H1 (cell line): Measurements from ENCODE around the gene WWP2. TPM values are rescaled to one million over a fixed set of nuclear protein-coding genes. Genes with fewer than 3 reads are reported as not detected.

ENCODE experiments used
- CTCF ChIA-PET: fragments of 300-600 bp; sonication (Branson Sonifier 250); formaldehyde crosslinking; loops from one replicate; lab custom pipeline; 2021; ENCODE audit not compliant: partially characterized antibody; lab: Charles Lee
- POLR2A ChIA-PET: fragments of 300-600 bp; sonication (Branson Sonifier 250); formaldehyde crosslinking; loops from one replicate; lab custom pipeline; 2021; ENCODE audit warnings: inconsistent platforms; ENCODE audit not compliant: partially characterized antibody; lab: Charles Lee
- DNase-seq, 2 experiments: peaks; one replicate each; pipeline versions ENCODE4 v3.0.0 to v3.0.0-alpha.2; 2010 to 2022; ENCODE audit warnings: low spot score in 2 of 2, low read depth in 1 of 2, mixed read lengths in 1 of 2
- FAIRE-seq: peaks from 2 replicates; lab custom pipeline; 2011; peaks lifted over from hg19 to GRCh38; lab: Jason Lieb, UNC
- H2AFZ ChIP-seq: 2 replicates; pipeline ENCODE4 v1.8.1; 2012; ENCODE audit warnings: low read length, inconsistent platforms
- H2AK5ac ChIP-seq: 2 replicates; pipeline ENCODE4 v1.6.1; 2013; ENCODE audit warnings: low read depth, low read length
- H2BK120ac ChIP-seq: replicated peaks from 2 replicates; pipeline ENCODE3; 2013; ENCODE audit warnings: low read depth, low read length, inconsistent platforms
- H2BK12ac ChIP-seq: 2 replicates; pipeline ENCODE4 v1.6.1; 2013; ENCODE audit warnings: low read depth, low read length
- H2BK15ac ChIP-seq: 2 replicates; pipeline ENCODE4 v1.6.1; 2013; ENCODE audit warnings: low read length
- H2BK20ac ChIP-seq: 2 replicates; pipeline ENCODE4 v1.6.1; 2013; ENCODE audit warnings: low read length
- H2BK5ac ChIP-seq: 2 replicates; pipeline ENCODE4 v1.6.1; 2013; ENCODE audit warnings: low read depth, low read length
- H3K14ac ChIP-seq: 2 replicates; pipeline ENCODE4 v1.6.1; 2013; ENCODE audit warnings: inconsistent platforms; ENCODE audit not compliant: insufficient read length
- H3K18ac ChIP-seq: 2 replicates; pipeline ENCODE4 v1.6.1; 2013; ENCODE audit warnings: low read length; ENCODE audit errors: extremely low read depth
- H3K23ac ChIP-seq: 2 replicates; pipeline ENCODE4 v1.6.1; 2013; ENCODE audit warnings: inconsistent platforms; ENCODE audit not compliant: insufficient read length
- H3K23me2 ChIP-seq: 2 replicates; pipeline ENCODE4 v1.6.1; 2013; ENCODE audit warnings: low read depth, low read length
- H3K27ac ChIP-seq: 2 replicates; pipeline ENCODE4 v1.6.1; 2011; ENCODE audit warnings: low read depth, low read length, inconsistent platforms
- H3K27me3 ChIP-seq, 4 experiments: replicated peaks in 1 of 4; 1 replicate in 1 of 4; 2 replicates in 3 of 4; pipeline versions ENCODE4 v1.6.1 to v1.8.1; 2011 to 2013; ENCODE audit warnings: low read length in 3 of 4, mild to moderate bottlenecking in 3 of 4, inconsistent platforms in 2 of 4, mixed read lengths in 2 of 4, moderate library complexity in 1 of 4; ENCODE audit not compliant: control insufficient read depth in 3 of 4, insufficient read depth in 3 of 4; ENCODE audit errors: extremely low read depth in 1 of 4
- H3K36me3 ChIP-seq, 4 experiments: 2 replicates each; pipeline versions ENCODE4 v1.6.1 to v1.8.1; 2011 to 2013; ENCODE audit warnings: mild to moderate bottlenecking in 4 of 4, low read length in 3 of 4, moderate library complexity in 2 of 4, control low read depth in 1 of 4, inconsistent platforms in 1 of 4; ENCODE audit not compliant: insufficient read depth in 4 of 4, control insufficient read depth in 2 of 4
- H3K4ac ChIP-seq: replicated peaks from 2 replicates; pipeline ENCODE3; 2013; ENCODE audit warnings: low read length, low read depth, mixed read lengths, inconsistent platforms; ENCODE audit not compliant: insufficient read length
- H3K4me1 ChIP-seq, 4 experiments: replicated peaks in 1 of 4; 1 replicate in 1 of 4; 2 replicates in 3 of 4; pipeline versions ENCODE4 v1.6.1 to v1.8.1; 2011 to 2013; ENCODE audit warnings: low read length in 3 of 4, inconsistent platforms in 2 of 4, mixed read lengths in 1 of 4; ENCODE audit not compliant: insufficient read depth in 4 of 4, control insufficient read depth in 3 of 4
- H3K4me2 ChIP-seq, 2 experiments: 2 replicates each; pipeline versions ENCODE4 v1.6.1 to v1.8.1; 2011 to 2013; ENCODE audit warnings: low read depth in 2 of 2, low read length in 2 of 2, control low read depth in 1 of 2, inconsistent platforms in 1 of 2, mild to moderate bottlenecking in 1 of 2; ENCODE audit not compliant: insufficient read depth in 1 of 2
- H3K4me3 ChIP-seq, 4 experiments: fragments of 200-600, 300-600 bp in 1 of 4; sonication (generic), shearing (Covaris generic), sonication (Bioruptor Twin) in 1 of 4; 2 replicates each; pipeline versions ENCODE4 v1.5.1 to v1.8.1; 2011 to 2016; ENCODE audit warnings: low read length in 4 of 4, low read depth in 3 of 4, control low read depth in 2 of 4, inconsistent platforms in 2 of 4, mild to moderate bottlenecking in 2 of 4, mixed read lengths in 1 of 4, moderate library complexity in 1 of 4; ENCODE audit not compliant: insufficient read depth in 2 of 4; ENCODE audit errors: extremely low read depth in 1 of 4
- H3K56ac ChIP-seq: replicated peaks from 2 replicates; pipeline ENCODE3; 2013; ENCODE audit warnings: low read depth, mild to moderate bottlenecking, mixed read lengths, low read length, inconsistent platforms; ENCODE audit not compliant: insufficient read length
- H3K79me1 ChIP-seq: 2 replicates; pipeline ENCODE4 v1.6.1; 2013; ENCODE audit warnings: low read depth, low read length, control low read depth
- H3K79me2 ChIP-seq, 2 experiments: 2 replicates each; pipeline versions ENCODE4 v1.6.1 to v1.8.1; 2012 to 2013; ENCODE audit warnings: low read length in 2 of 2, mild to moderate bottlenecking in 2 of 2, inconsistent platforms in 1 of 2; ENCODE audit not compliant: insufficient read depth in 2 of 2, control insufficient read depth in 1 of 2
- H3K9ac ChIP-seq, 4 experiments: replicated peaks in 1 of 4; 1 replicate in 1 of 4; 2 replicates in 3 of 4; pipeline versions ENCODE4 v1.6.1 to v1.8.1; 2011 to 2013; ENCODE audit warnings: low read depth in 3 of 4, low read length in 3 of 4, control low read depth in 2 of 4, mild to moderate bottlenecking in 2 of 4, moderate library complexity in 2 of 4, inconsistent platforms in 1 of 4; ENCODE audit errors: extremely low read depth in 1 of 4
- H3K9me3 ChIP-seq, 2 experiments: 2 replicates each; pipeline versions ENCODE4 v1.6.1 to v1.8.1; 2012 to 2013; ENCODE audit warnings: mild to moderate bottlenecking in 2 of 2, moderate library complexity in 2 of 2, control low read depth in 1 of 2, inconsistent platforms in 1 of 2, low read depth in 1 of 2, low read length in 1 of 2, mixed read lengths in 1 of 2; ENCODE audit not compliant: insufficient read depth in 2 of 2
- H4K20me1 ChIP-seq, 2 experiments: replicated peaks in 1 of 2; 2 replicates each; pipeline versions ENCODE3 to v1.8.1; 2011 to 2013; ENCODE audit warnings: inconsistent platforms in 2 of 2, low read length in 2 of 2, mild to moderate bottlenecking in 1 of 2; ENCODE audit not compliant: insufficient read depth in 2 of 2, control insufficient read depth in 1 of 2
- H4K5ac ChIP-seq: 2 replicates; pipeline ENCODE4 v1.6.1; 2013; ENCODE audit warnings: low read length, low read depth, mixed read lengths, inconsistent platforms; ENCODE audit not compliant: insufficient read length
- H4K8ac ChIP-seq: 2 replicates; pipeline ENCODE4 v1.8.0; 2013; ENCODE audit warnings: mild to moderate bottlenecking, moderate library complexity, low read length, inconsistent platforms; ENCODE audit not compliant: insufficient read depth; ENCODE audit errors: extremely low read depth
- H4K91ac ChIP-seq: replicated peaks from 2 replicates; pipeline ENCODE3; 2013; ENCODE audit warnings: low read length, mixed read lengths, inconsistent platforms; ENCODE audit not compliant: insufficient read length
- ASH2L ChIP-seq: fragments of 200-600, 300-600 bp; sonication (generic); IDR thresholded peaks from one replicate; pipeline ENCODE4 v1.7.1; 2017; ENCODE audit warnings: low read length
- CEBPB ChIP-seq: IDR thresholded peaks from 2 replicates; pipeline ENCODE4 v1.6.1; 2012; ENCODE audit warnings: low read depth, low read length
- EZH2 ChIP-seq: fragments of 200-600 bp; sonication (generic); IDR thresholded peaks from 2 replicates; pipeline ENCODE4 v1.7.1; 2012; ENCODE audit warnings: low read depth, mild to moderate bottlenecking, moderate library complexity, low read length, inconsistent platforms; ENCODE audit not compliant: severe bottlenecking
- HDAC2 ChIP-seq, 2 experiments: fragments of 300-600 bp in 1 of 2; sonication (generic) in 1 of 2; IDR thresholded peaks; 2 replicates each; pipeline ENCODE4 v1.6.1; 2011 to 2012; ENCODE audit warnings: low read depth in 2 of 2, low read length in 2 of 2, mild to moderate bottlenecking in 2 of 2, moderate library complexity in 2 of 2, borderline replicate concordance in 1 of 2, inconsistent platforms in 1 of 2
- POU5F1 ChIP-seq: IDR thresholded peaks from 2 replicates; pipeline ENCODE4 v1.6.1; 2011; ENCODE audit warnings: low read depth, mild to moderate bottlenecking, low read length, moderate library complexity
- TAF1 ChIP-seq: IDR thresholded peaks from 2 replicates; pipeline ENCODE4 v1.6.1; 2011; ENCODE audit warnings: mild to moderate bottlenecking, low read depth, low read length
- TEAD4 ChIP-seq: IDR thresholded peaks from 2 replicates; pipeline ENCODE4 v1.6.1; 2012; ENCODE audit warnings: low read depth, low read length, inconsistent platforms, mixed read lengths
- YY1 ChIP-seq: IDR thresholded peaks from 2 replicates; pipeline ENCODE4 v1.6.1; 2011; ENCODE audit warnings: low read depth, mild to moderate bottlenecking, low read length
- WGBS, 2 experiments: shearing (Covaris generic) in 1 of 2; methylation state at CpG; one replicate each; pipeline versions ENCODE4 v1.1.6 to v1.1.7; 2013 to 2015; ENCODE audit warnings: low lambda C conversion rate in 2 of 2, mixed read lengths in 2 of 2, inconsistent platforms in 1 of 2, low coverage in 1 of 2, missing lambda C conversion rate in 1 of 2; ENCODE audit not compliant: insufficient replicate concordance in 2 of 2, insufficient coverage in 1 of 2, insufficient read length in 1 of 2; ENCODE audit errors: extremely low coverage in 1 of 2, missing lambda C conversion rate in 1 of 2; 5-methylcytosine and 5-hydroxymethylcytosine counted together
- polyA plus RNA-seq, 7 experiments: library from polyadenylated mRNA; depleted of rRNA in 3 of 7; stranded (reverse) in 5 of 7; unstranded in 2 of 7; fragments of >200 nt in 5 of 7; fragments of 200-250 nt in 2 of 7; gene quantifications; 1 replicate in 5 of 7; 2 replicates in 1 of 7; 4 replicates in 1 of 7; pipeline versions ENCODE4 v1.2.1 to v1.2.3, GENCODE V29; 2011 to 2013; ENCODE audit warnings: missing spikeins in 2 of 7, mixed read lengths in 2 of 7
- total RNA-seq: library from RNA; stranded (reverse); fragmentation: NEBNext Ultra II Directional; extraction: Animal tissue kit (Norgen Biotek cat#: 25700); gene quantifications from 2 replicates; pipeline ENCODE4 v1.2.1, GENCODE V29; 2021
- TF ChIP-seq, protein P1 (sequence below): IDR thresholded peaks from 2 replicates; pipeline ENCODE4 v1.6.1; 2011; ENCODE audit warnings: low read length, improper control_type of control experiment
- TF ChIP-seq, protein P2 (sequence below): IDR thresholded peaks from 2 replicates; pipeline ENCODE4 v1.6.1; 2011; ENCODE audit warnings: low read depth, mild to moderate bottlenecking, low read length; ENCODE audit not compliant: insufficient read depth
- TF ChIP-seq, protein P3 (sequence below): IDR thresholded peaks from 2 replicates; pipeline ENCODE4 v1.6.1; 2012; ENCODE audit warnings: inconsistent platforms

The WWP2 gene
- total and polyA plus RNA-seq, 2 of the 8 experiments (the other 6 are each of a cell fraction or from before 2014, with no cell fraction given): 14.1 to 42.2 TPM

DNA sequence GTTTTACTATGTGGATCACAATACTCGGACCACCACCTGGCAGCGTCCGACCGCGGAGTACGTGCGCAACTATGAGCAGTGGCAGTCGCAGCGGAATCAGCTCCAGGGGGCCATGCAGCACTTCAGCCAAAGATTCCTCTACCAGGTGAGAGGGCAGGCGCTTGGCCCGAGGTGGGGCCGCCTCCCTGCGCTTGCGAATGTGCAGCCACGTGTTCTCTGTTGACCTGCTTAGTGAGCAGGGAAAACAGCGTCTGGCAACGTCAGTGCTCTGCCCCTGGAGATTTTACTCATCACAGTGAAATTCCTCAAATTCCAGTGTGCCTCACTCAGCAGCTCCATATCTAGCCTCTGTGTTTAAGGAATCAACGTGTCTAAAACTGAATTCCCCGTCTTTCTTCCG is 155.6 kb downstream of the WWP2 start:
- H3K79me2 ChIP-seq: no peaks in the 10 kb centered on the region
- no peaks in the 10 kb centered on the region for H3K23me2 ChIP-seq
- no peaks in the 10 kb centered on the region for H3K9me3 ChIP-seq
- H2AFZ ChIP-seq: no peak overlapping the region
- H4K8ac ChIP-seq: no peak overlapping the region
- no peak overlapping the region for H4K91ac ChIP-seq
- H2BK20ac ChIP-seq: no peak overlapping the region
- no peaks in the 10 kb centered on the region for H3K79me1 ChIP-seq
- DNase-seq: peak; percentile 46 to 71
- H2BK120ac ChIP-seq: no peak overlapping the region
- H3K27ac ChIP-seq: no peak overlapping the region
- H2BK5ac ChIP-seq: no peak overlapping the region
- H3K18ac ChIP-seq: peak overlapping the region; percentile 52; the same call in 1 of the 2 replicates
- H4K20me1 ChIP-seq: no peaks in the 10 kb centered on the region
- no peak overlapping the region for H3K23ac ChIP-seq
- H3K4ac ChIP-seq: no peak overlapping the region
- H3K4me2 ChIP-seq: peak overlapping the region; percentile 8 to 44; a peak in 2 of 4 replicates
- no peaks in the 10 kb centered on the region for H3K27me3 ChIP-seq
- ChIA-PET POLR2A (interaction anchor here (0.6 to 1.8 kb wide), 4 partner anchors 10 to 18 kb away, joined by 3 to 10 read pairs (median 4); no protein-coding TSS in a partner anchor), CTCF (interaction anchor here (0.5 to 2.0 kb wide), 10 partner anchors 8 to 765 kb away, joined by 3 to 9 read pairs (median 4); no protein-coding TSS in a partner anchor)
- H3K4me1 ChIP-seq: peaks cover 3 to 10% (median 5%) of the 10 kb centered on the region in 4 experiments; a peak in 4 of 7 replicates
- H3K14ac ChIP-seq: no peak overlapping the region
- H3K4me3 ChIP-seq: no peak overlapping the region
- H3K56ac ChIP-seq: no peak overlapping the region
- no peak overlapping the region for H3K9ac ChIP-seq
- no peak overlapping the region for H2BK15ac ChIP-seq
- H4K5ac ChIP-seq: no peak overlapping the region
- no peaks in the 10 kb centered on the region; a peak in 1 of 8 replicates for H3K36me3 ChIP-seq
- 58% methylated on average over 20 of the region's 20 CpGs; no CpG with 5 or more reads in 1 of the 2 experiments for WGBS, 2 experiments
- peak; percentile 55 for FAIRE-seq
- no peak overlapping the region; the same call in 1 of the 2 replicates for H2AK5ac ChIP-seq
- 0 out of 2 replicates have a peak overlapping the region, but pooled peaks have one; percentile 23 for H2BK12ac ChIP-seq
- TF ChIP-seq, protein P1, sequence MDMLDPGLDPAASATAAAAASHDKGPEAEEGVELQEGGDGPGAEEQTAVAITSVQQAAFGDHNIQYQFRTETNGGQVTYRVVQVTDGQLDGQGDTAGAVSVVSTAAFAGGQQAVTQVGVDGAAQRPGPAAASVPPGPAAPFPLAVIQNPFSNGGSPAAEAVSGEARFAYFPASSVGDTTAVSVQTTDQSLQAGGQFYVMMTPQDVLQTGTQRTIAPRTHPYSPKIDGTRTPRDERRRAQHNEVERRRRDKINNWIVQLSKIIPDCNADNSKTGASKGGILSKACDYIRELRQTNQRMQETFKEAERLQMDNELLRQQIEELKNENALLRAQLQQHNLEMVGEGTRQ: peak; percentile 27; the same call in 1 of the 2 replicates
- TF ChIP-seq TEAD4 (peak; percentile 87), EZH2 (no peak), POU5F1 (no peak), TAF1 (0 out of 2 replicates have a peak, but pooled peaks have one; percentile 26), HDAC2 (IDR thresholded peaks at IDR 0.05; ENCODE audit: borderline replicate concordance in 1 of 2, low read depth in 2 of 2, low read length in 2 of 2) (no peak), CEBPB (no peak), ASH2L (peak; percentile 19), YY1 (no peak)
- TF ChIP-seq, protein P2, sequence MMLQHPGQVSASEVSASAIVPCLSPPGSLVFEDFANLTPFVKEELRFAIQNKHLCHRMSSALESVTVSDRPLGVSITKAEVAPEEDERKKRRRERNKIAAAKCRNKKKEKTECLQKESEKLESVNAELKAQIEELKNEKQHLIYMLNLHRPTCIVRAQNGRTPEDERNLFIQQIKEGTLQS: no peak
- TF ChIP-seq, protein P3, sequence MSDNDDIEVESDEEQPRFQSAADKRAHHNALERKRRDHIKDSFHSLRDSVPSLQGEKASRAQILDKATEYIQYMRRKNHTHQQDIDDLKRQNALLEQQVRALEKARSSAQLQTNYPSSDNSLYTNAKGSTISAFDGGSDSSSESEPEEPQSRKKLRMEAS: peak; percentile 93
